Kidney epithelial cell (primary cell): ENCODE results near the gene UBE3C. TPM values are rescaled to one million over a fixed set of nuclear protein-coding genes. Genes with fewer than 3 reads are reported as not detected.

Source experiments
- DNase-seq: peaks from one replicate; pipeline ENCODE4 v3.0.0-alpha.2; 2010; ENCODE audit warnings: low read depth
- H3K27me3 ChIP-seq: 2 replicates; pipeline ENCODE4 v1.6.0; 2011; ENCODE audit warnings: low read length; ENCODE audit not compliant: control insufficient read depth, insufficient read depth
- H3K36me3 ChIP-seq: 2 replicates; pipeline ENCODE4 v1.5.1; 2011; ENCODE audit warnings: low read length; ENCODE audit not compliant: control insufficient read depth, insufficient read depth
- H3K4me3 ChIP-seq: 2 replicates; pipeline ENCODE4 v1.5.1; 2011; ENCODE audit warnings: low read depth, mild to moderate bottlenecking, control low read depth, low read length
- CTCF ChIP-seq: IDR thresholded peaks from 2 replicates; pipeline ENCODE4 v1.5.1; 2011; ENCODE audit warnings: mild to moderate bottlenecking, moderate library complexity, low read length, control low read depth, inconsistent platforms; ENCODE audit not compliant: insufficient read depth, poor library complexity, severe bottlenecking
- total RNA-seq: library from RNA; depleted of rRNA; stranded (reverse); fragments of >200 nt; gene quantifications from 2 replicates; pipeline ENCODE4 v1.2.3, GENCODE V29; 2015

The UBE3C gene
- total RNA-seq, 1 donor from 2014 or later, result 76.9 TPM

- TF ChIP-seq CTCF, result no peak
- H3K36me3 ChIP-seq, result no peaks in the 10 kb centered on the region
- no peak for DNase-seq
- no peaks in the 10 kb centered on the region for H3K27me3 ChIP-seq
- no peak overlapping the region for H3K4me3 ChIP-seq
Observed at GRCh38 chr7:157312941-157313340, 174.2 kb downstream of the UBE3C start.

GRCh38 chr7:157313645-157314044 lies 174.9 kb downstream of the UBE3C start:
- Histone ChIP-seq H3K27me3 (no peaks in the 10 kb centered on the region), H3K4me3 (no peak overlapping the region), H3K36me3 (no peaks in the 10 kb centered on the region)
- DNase-seq, result no peak
- TF ChIP-seq CTCF, result no peak

GRCh38 chr7:157318015-157318706 lies 179.4 kb downstream of the UBE3C start:
- DNase-seq, result no peak
- H3K4me3 ChIP-seq, result no peak overlapping the region
- no peaks in the 10 kb centered on the region for H3K36me3 ChIP-seq
- TF ChIP-seq CTCF, result no peak
- no peaks in the 10 kb centered on the region for H3K27me3 ChIP-seq

Other genes with a start within 250 kb of the UBE3C start
- gene LMBR1, start 245.7 kb upstream of the UBE3C start, total RNA-seq, result 47.3 and 48.7 TPM in 2 replicates
- gene NOM1, start 189.2 kb upstream of the UBE3C start, total RNA-seq, result 15.9 and 17.7 TPM in 2 replicates
- 2.0 and 2.7 TPM in 2 replicates for gene MNX1, start 128.3 kb upstream of the UBE3C start, total RNA-seq
- 104 and 126 TPM in 2 replicates for gene DNAJB6, start 198.1 kb downstream of the UBE3C start, total RNA-seq